GM19240 (cell line): ENCODE data around the gene NME9.
"Not testable (repeated sequence)": the region's sequence is repeated elsewhere in the genome, so short reads cannot be mapped to it uniquely, and the experiment has no call there.

Experiments
- DNase-seq: peaks from one replicate; pipeline ENCODE4 v3.0.0; 2011; ENCODE audit warnings: low spot score; ENCODE audit not compliant: insufficient read length

The NME9 gene

GRCh38 chr3:138329127-138329983, at the start of gene NME9:
Gene NME9 (minus strand): TSS chr3:138329851. CDS start chr3:138329335, 516 bp downstream.
- peak; percentile 44 for DNase-seq

GRCh38 chr3:138378990-138379389, 49.3 kb upstream of the NME9 start:
- no peak for DNase-seq

GRCh38 chr3:138378331-138378730, 48.7 kb upstream of the NME9 start:
- DNase-seq: no peak

DNA sequence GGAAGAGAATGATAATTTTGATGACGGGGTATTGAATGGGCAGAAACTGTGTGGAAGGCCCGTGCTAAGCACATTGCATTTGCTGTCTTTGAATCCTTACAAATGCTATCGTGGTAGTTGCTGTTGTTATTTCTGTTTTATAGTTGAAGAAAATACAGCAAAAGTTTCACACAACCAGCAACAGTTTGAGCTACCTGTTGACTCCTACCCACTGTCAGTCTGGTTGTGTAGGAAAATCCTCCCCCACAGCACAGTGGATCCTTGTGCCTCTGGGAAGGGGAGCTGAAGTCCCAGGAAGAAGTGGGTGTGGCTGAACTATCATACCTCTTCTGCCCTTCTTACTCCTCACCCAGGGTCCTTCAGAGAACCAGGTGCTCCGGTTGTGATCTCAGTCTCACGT, 48.2 kb upstream of the NME9 start:
- no peak for DNase-seq

GRCh38 chr3:138377212-138377611, 47.6 kb upstream of the NME9 start:
- not testable (repeated sequence) for DNase-seq

DNA sequence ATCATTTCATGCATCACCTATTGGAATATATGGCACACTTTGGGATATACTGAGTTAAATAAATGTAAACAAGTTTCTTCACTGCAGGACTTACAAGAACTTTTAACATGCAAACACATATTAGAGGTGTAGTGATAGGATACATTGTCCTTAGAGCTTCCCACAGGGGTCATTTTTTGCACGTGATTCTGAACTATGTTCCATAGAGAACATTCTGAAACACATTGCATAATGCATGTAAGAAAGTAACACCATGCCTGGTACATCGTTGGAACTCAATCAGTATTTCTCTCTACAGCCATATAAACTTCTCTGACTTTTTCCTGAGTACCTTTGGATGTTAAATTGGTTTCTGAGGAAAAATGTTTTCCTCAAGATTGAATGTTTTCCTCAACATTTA, 47.0 kb upstream of the NME9 start:
- DNase-seq: no peak

GRCh38 chr3:138375447-138375846, 45.8 kb upstream of the NME9 start:
- DNase-seq: no peak

DNA sequence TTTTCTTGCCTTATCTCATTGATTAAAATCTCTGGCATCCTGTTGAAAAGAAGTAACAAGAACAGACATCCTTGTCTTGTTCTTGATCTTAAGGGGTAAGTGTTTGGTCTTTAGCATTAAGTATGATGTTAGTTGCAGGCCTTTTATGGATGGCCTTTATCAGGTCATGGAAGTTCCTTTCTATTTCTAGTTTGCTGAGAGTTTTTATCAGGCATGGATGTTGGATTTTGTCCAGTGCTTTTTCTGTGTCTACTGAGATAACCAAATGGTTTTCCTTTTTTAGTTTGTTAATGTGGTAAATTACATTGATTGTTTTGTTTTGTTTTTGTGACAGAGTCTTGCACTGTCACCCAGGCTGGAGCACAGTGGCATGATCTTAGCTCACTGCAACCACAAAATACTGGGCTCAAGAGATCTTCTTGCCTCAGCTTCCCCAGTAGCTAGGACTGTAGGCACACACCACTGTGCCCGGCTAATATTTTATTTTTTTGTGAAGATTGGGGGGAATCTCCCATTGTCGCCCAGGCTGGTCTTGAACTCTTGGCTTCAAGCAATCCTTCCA, 45.0 kb upstream of the NME9 start:
- no peak for DNase-seq

GRCh38 chr3:138373736-138374094, 44.1 kb upstream of the NME9 start:
- no peak for DNase-seq

GRCh38 chr3:138373087-138373735, 43.6 kb upstream of the NME9 start:
- DNase-seq: no peak

DNA sequence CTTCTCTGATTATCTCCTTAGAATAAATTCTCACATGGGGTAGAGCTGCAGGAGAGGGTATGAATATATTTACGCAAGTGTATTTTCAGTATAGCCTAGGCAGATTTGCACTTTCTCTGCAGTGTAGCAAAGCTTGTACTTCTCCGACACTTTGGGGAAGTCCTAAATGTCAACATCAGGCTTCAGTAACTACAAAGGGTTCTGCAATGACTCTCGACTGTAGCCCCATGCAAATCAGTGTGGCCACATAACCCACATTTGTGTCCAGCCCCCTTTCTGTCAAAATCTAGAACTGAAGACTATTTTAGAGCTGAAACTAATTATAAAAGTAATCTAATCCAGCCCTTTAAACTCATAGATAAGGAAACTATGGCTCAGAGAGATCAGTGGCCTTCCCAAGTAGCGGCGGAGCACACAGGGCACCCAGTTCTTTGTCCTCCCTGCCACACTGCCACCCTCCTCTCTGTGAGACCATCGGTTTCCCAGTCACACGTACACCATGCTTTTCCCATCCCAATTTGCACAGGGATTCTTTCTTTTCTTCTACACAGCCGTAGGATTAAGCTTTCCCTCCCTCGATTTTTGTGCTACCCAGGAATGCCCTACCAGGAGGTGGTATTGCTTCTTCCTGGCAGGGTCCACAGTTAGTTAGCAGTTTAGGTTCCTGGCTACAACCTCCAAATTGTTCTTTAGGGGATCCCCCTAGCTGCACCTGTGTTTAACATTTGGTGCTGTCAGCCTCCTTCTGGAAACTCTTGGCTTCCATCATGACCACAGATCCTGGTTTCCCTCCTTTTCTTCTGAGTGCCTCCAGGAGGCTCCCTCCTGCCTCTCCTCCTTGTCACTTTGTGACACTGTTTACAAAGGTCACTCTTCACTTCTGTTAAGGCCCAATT, 41.7 kb upstream of the NME9 start:
- peak; percentile 77 for DNase-seq

- no peak for DNase-seq
Observed at GRCh38 chr3:138370321-138370720, 40.7 kb upstream of the NME9 start.

DNA sequence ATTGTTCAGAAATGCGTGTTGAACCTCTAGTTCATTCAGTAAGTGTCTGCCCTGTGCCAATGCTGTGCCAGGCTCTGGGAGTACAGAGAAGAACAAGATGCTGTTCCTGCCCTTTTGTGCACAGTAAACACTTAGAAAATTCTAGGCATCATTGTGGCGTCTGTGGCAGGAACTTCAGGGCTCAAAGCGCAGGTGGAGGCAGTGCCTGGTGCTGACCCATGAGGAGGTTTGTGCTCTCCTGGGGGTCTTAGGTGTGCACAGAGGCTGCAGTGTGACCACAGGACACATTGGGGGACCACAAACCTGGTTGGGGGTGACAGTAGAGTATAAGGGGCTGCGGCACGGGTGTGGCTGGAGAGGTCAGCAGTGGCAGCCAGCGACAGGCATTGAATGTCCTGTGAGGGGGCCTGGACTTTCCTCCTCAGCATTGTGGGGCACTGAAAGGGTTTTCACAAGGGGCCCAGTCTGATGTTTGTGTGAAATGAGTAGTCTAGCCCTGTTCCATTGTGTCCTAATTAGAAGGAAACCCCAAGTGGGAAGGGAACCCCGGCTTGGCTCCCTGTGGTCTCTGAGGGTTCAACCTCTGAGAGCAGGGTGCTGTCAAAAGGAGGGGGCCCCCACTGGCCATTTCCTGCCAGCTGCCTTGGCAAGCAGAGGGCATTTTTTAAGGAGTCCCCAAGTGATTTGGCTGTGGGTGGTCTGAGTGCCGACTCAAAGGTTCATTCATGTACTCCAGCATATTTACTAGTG, 39.7 kb upstream of the NME9 start:
- DNase-seq: no peak

- no peak for DNase-seq
Observed at GRCh38 chr3:138367911-138368310, 38.3 kb upstream of the NME9 start.

DNA sequence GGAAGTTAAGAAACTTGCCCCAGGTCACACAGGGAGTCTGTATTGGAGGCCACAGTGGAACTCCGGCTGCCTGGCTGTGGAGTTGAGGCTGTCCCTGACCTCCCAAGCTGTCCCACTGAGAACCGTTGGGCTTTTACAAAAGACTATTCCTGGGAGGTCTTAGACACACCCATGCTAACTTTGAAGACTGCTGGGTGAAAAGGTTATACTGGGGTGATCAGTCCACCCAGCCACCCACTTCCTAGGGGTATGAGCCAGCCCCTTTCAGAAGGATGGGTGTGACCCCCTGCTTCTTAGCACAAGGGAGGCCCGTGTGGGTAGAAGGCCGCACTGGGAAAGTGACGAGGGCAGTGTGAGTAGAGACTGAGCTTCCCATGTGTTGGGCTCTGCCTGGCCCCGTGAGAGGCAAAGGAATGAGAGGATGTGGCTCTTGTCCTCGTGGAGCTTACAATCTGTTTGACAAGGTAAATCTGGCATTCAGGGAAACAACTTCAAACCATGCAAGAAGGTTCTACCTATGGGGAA, 37.7 kb upstream of the NME9 start:
- no peak for DNase-seq

DNA sequence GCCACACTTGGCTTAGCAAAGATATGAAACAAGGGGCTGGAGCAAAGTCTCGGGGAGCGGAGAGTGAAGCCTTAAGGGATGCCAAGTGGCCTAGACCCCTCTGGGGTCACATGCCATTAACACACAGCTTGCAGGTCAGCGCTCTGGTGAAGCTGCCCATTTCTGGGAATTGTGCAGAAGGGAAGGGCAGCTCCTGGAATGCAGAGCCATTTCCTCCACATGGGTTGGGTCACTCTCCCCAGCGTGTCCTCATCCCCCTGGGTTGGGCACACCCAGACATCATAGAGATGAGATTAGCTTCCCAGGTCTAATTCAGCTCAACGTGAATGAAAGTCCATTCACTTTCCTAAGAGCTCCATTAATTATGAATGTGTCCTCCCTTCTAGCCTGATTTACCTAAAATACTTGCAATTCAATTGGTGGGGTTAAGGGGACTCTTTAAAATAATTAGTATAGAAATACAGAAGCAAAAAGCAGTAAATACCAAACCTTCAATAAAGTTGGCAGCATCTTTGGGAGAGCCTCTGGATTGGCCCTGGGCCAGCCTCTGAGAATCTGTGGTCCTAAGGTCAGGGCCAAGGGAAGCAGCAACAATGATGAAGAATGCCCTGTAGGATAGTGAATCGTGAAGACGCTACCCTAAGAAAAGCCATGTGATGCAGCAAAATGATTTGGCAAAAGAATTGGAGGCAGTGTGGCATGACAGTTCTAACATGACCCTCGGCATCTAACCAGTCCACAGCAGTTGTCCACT, 36.5 kb upstream of the NME9 start:
- no peak for DNase-seq

GRCh38 chr3:138365253-138365555, 35.6 kb upstream of the NME9 start:
- no peak for DNase-seq

- no peak for DNase-seq
Observed at GRCh38 chr3:138364356-138365252, 35.0 kb upstream of the NME9 start.

DNA sequence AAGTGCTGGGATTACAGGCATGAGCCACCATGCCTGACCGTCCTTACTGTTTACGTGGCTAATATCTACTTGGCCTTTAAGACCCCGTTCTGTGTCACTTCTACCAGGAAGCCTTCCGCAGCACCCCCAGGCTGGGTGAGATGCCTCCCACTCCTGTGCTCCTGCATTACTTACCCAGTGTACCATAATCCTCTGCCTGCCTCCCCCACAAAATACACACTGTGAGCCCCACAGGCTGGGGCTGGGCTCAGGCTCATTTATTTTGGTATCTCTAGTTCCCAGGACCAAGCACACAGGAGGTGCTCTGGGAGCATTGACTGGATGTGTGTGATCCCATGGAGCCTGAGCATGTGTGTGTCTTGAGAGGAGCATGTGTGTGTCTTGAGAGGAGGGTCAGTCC, 33.7 kb upstream of the NME9 start:
- DNase-seq: no peak
